Epithelial cell of proximal tubule (primary cell): ENCODE results near the gene OSBPL5. TPM values are rescaled to one million over a fixed set of nuclear protein-coding genes. Genes with fewer than 3 reads are reported as not detected.

Experiments
- DNase-seq: peaks from one replicate; pipeline ENCODE4 v3.0.0-alpha.2; 2011; ENCODE audit warnings: low read depth
- H3K4me3 ChIP-seq: 2 replicates; pipeline ENCODE4 v1.5.1; 2011; ENCODE audit warnings: low read depth, mild to moderate bottlenecking, low read length
- CTCF ChIP-seq: conservative IDR thresholded peaks from 2 replicates; pipeline ENCODE4 v1.5.1; 2012; ENCODE audit warnings: low read depth, mild to moderate bottlenecking, low read length
- total RNA-seq: library from RNA; depleted of rRNA; stranded (reverse); fragments of >200 nt; gene quantifications from 2 replicates; pipeline ENCODE4 v1.2.3, GENCODE V29; 2015

The OSBPL5 gene
- total RNA-seq, 1 donor from 2014 or later, result 25.3 TPM

- no peak for TF ChIP-seq CTCF
- H3K4me3 ChIP-seq, result no peak overlapping the region
- no peak for DNase-seq
Observed at GRCh38 chr11:3206156-3206921, 41.2 kb upstream of the OSBPL5 start.

- DNase-seq, result no peak
- TF ChIP-seq CTCF, result no peak
- H3K4me3 ChIP-seq, result no peak overlapping the region
Observed at GRCh38 chr11:3205261-3206155, 40.4 kb upstream of the OSBPL5 start.

GRCh38 chr11:3204141-3205015 is 39.3 kb upstream of the OSBPL5 start:
- no peak overlapping the region for H3K4me3 ChIP-seq
- TF ChIP-seq CTCF, result no peak
- DNase-seq, result no peak

- H3K4me3 ChIP-seq, result no peak overlapping the region
- no peak for TF ChIP-seq CTCF
- DNase-seq, result no peak
Observed at GRCh38 chr11:3203221-3204043, 38.3 kb upstream of the OSBPL5 start.

- no peak for TF ChIP-seq CTCF
- H3K4me3 ChIP-seq, result no peak overlapping the region
- DNase-seq, result no peak
Observed at GRCh38 chr11:3202759-3203158, 37.6 kb upstream of the OSBPL5 start.

GRCh38 chr11:3202305-3202704 is 37.2 kb upstream of the OSBPL5 start:
- TF ChIP-seq CTCF, result no peak
- DNase-seq, result no peak
- H3K4me3 ChIP-seq, result no peak overlapping the region
